Naive thymus-derived CD8-positive, alpha-beta T cell (primary cell): ENCODE measurements around the gene UNC119. TPM values are rescaled to one million over a fixed set of nuclear protein-coding genes. Genes with fewer than 3 reads are reported as not detected.

Experiments
- ATAC-seq, 2 donors: fragments of 150-1000 bp; cut with Tn5 transposase in 1 of 2; sonication (Bioruptor Pico), chemical (Tn5 transposase) in 1 of 2; 1 replicate in 1 of 2; 2 replicates in 1 of 2; pipeline ENCODE4 v1.10.0; 2021; ENCODE audit warnings: mild to moderate bottlenecking in 2 of 2, moderate library complexity in 2 of 2
- POLR2A ChIA-PET: fragments of 350-600 bp; sonication (Branson Sonifier 250); formaldehyde crosslinking; loops from one replicate; lab custom pipeline; 2021; ENCODE audit warnings: antibody characterized with exemption; lab: Charles Lee
- DNase-seq, 10 donors: peaks; one replicate each; pipeline versions ENCODE4 v3.0.0 to v3.0.0-alpha.2; 2020 to 2022
- H3K27ac Mint-ChIP-seq, 10 donors: one replicate each; pipeline ENCODE4 v1.8.0; 2020 to 2022; ENCODE audit warnings: mild to moderate bottlenecking in 10 of 10, mixed read lengths in 10 of 10, moderate library complexity in 4 of 10, inconsistent platforms in 1 of 10
- H3K27me3 Mint-ChIP-seq, 5 donors: one replicate each; pipeline ENCODE4 v1.8.0; 2021 to 2022; ENCODE audit warnings: mixed read lengths in 5 of 5
- H3K36me3 Mint-ChIP-seq, 3 donors: one replicate each; pipeline ENCODE4 v1.8.0; 2020 to 2022; ENCODE audit warnings: mixed read lengths in 3 of 3, mild to moderate bottlenecking in 2 of 3, inconsistent platforms in 1 of 3
- H3K4me1 Mint-ChIP-seq, 4 donors: one replicate each; pipeline ENCODE4 v1.8.0; 2021 to 2022; ENCODE audit warnings: mixed read lengths in 4 of 4
- H3K4me3 Mint-ChIP-seq, 10 donors: one replicate each; pipeline ENCODE4 v1.8.0; 2020 to 2022; ENCODE audit warnings: mild to moderate bottlenecking in 10 of 10, mixed read lengths in 10 of 10, moderate library complexity in 6 of 10, inconsistent platforms in 1 of 10
- H3K9me3 Mint-ChIP-seq, 9 donors: one replicate each; pipeline ENCODE4 v1.8.0; 2020 to 2022; ENCODE audit warnings: mixed read lengths in 9 of 9, mild to moderate bottlenecking in 3 of 9, inconsistent platforms in 1 of 9, moderate library complexity in 1 of 9
- polyA plus RNA-seq, 3 donors: library from polyadenylated mRNA; unstranded; fragments of 300-500 nt; fragmentation: Illumina TruSeq; gene quantifications; one replicate each; pipeline ENCODE4 v1.2.3, GENCODE V29; 2021
- total RNA-seq, 8 experiments: library from RNA in 2 of 8; stranded (reverse) in 2 of 8; gene quantifications; one replicate each; pipeline ENCODE4 v1.2.3 and lab custom pipeline; 2021 to 2026

The UNC119 gene
- total and polyA plus RNA-seq, 5 experiments from 2014 or later = 18.4 to 43.8 (median 27.1) TPM

- ATAC-seq = no peak
- no peaks in the 10 kb centered on the region for H3K4me1 Mint-ChIP-seq
- H3K36me3 Mint-ChIP-seq = no peaks in the 10 kb centered on the region
- POLR2A ChIA-PET = no interaction called here
- H3K9me3 Mint-ChIP-seq = no peaks in the 10 kb centered on the region
- H3K27ac Mint-ChIP-seq = no peak overlapping the region
- H3K4me3 Mint-ChIP-seq = no peak overlapping the region
- H3K27me3 Mint-ChIP-seq = peaks cover 6 to 46% (median 31%) of the 10 kb centered on the region in 5 donors
- DNase-seq = no peak
Measured at GRCh38 chr17:28511858-28512461, 40.5 kb downstream of the UNC119 start.

- no peaks in the 10 kb centered on the region for H3K4me1 Mint-ChIP-seq
- no peak for DNase-seq
Measured at GRCh38 chr17:28509789-28510188, 42.6 kb downstream of the UNC119 start.

GRCh38 chr17:28508211-28508724 lies 44.2 kb downstream of the UNC119 start:
- Mint-ChIP-seq H3K9me3 (no peaks in the 10 kb centered on the region), H3K27ac (peak overlapping the region in 1 of 10 donors; percentile 82), H3K4me3 (no peak overlapping the region), H3K4me1 (no peaks in the 10 kb centered on the region), H3K36me3 (no peaks in the 10 kb centered on the region), H3K27me3 (peaks cover 8 to 53% (median 33%) of the 10 kb centered on the region in 5 donors)
- ATAC-seq (no peak), DNase-seq (no peak)
- POLR2A ChIA-PET = no interaction called here

More at GRCh38 chr17:28509789-28510188, 42.6 kb downstream of the UNC119 start:
- POLR2A ChIA-PET = no interaction called here
- H3K4me3 Mint-ChIP-seq = no peak overlapping the region
- H3K27me3 Mint-ChIP-seq = peaks cover 8 to 57% (median 39%) of the 10 kb centered on the region in 5 donors
- no peak for ATAC-seq
- no peaks in the 10 kb centered on the region for H3K9me3 Mint-ChIP-seq
- peak overlapping the region in 1 of 10 donors; percentile 22 for H3K27ac Mint-ChIP-seq
- no peaks in the 10 kb centered on the region for H3K36me3 Mint-ChIP-seq

- Mint-ChIP-seq H3K27me3 (peaks cover 8 to 50% (median 33%) of the 10 kb centered on the region in 5 donors), H3K36me3 (no peaks in the 10 kb centered on the region), H3K9me3 (no peaks in the 10 kb centered on the region), H3K4me3 (no peak overlapping the region), H3K27ac (no peak overlapping the region), H3K4me1 (no peaks in the 10 kb centered on the region)
- DNase-seq (no peak), ATAC-seq (no peak)
- POLR2A ChIA-PET = no interaction called here
Measured at GRCh38 chr17:28507567-28508203, 44.7 kb downstream of the UNC119 start.

- POLR2A ChIA-PET = no interaction called here
- no peak overlapping the region for H3K27ac Mint-ChIP-seq
- no peaks in the 10 kb centered on the region for H3K36me3 Mint-ChIP-seq
- H3K27me3 Mint-ChIP-seq = peaks cover 8 to 46% (median 33%) of the 10 kb centered on the region in 5 donors
- no peaks in the 10 kb centered on the region for H3K9me3 Mint-ChIP-seq
- ATAC-seq = no peak
- H3K4me1 Mint-ChIP-seq = no peaks in the 10 kb centered on the region
- H3K4me3 Mint-ChIP-seq = no peak overlapping the region
- no peak for DNase-seq
Measured at GRCh38 chr17:28506763-28507487, 45.5 kb downstream of the UNC119 start.

GRCh38 chr17:28505986-28506665 lies 46.3 kb downstream of the UNC119 start, which contains the start of gene FOXN1:
FOXN1 (plus strand) TSS chr17:28506348; CDS start chr17:28523970, 17,622 bp downstream.
- Mint-ChIP-seq H3K4me3 (no peak within 1 kb of the TSS), H3K27me3 (peaks cover 8 to 43% (median 33%) of the 10 kb centered on the region in 5 donors), H3K9me3 (no peaks in the 10 kb centered on the region), H3K27ac (no peak within 1 kb of the TSS), H3K4me1 (no peaks in the 10 kb centered on the region), H3K36me3 (no peaks in the 10 kb centered on the region)
- POLR2A ChIA-PET = no interaction called here
- DNase-seq (no peak), ATAC-seq (no peak)

GRCh38 chr17:28503420-28503819 lies 49.0 kb downstream of the UNC119 start:
- H3K4me3 Mint-ChIP-seq = no peak overlapping the region
- no peak for ATAC-seq
- peaks cover 4 to 20% (median 13%) of the 10 kb centered on the region in 5 donors for H3K27me3 Mint-ChIP-seq
- H3K27ac Mint-ChIP-seq = no peak overlapping the region
- no peak for DNase-seq
- H3K36me3 Mint-ChIP-seq = no peaks in the 10 kb centered on the region
- H3K4me1 Mint-ChIP-seq = no peaks in the 10 kb centered on the region
- POLR2A ChIA-PET = interaction anchor here (0.7 kb wide), 1 partner anchor 41 kb away, joined by 3 read pairs; no protein-coding TSS in a partner anchor
- no peaks in the 10 kb centered on the region for H3K9me3 Mint-ChIP-seq

GRCh38 chr17:28501421-28502284 lies 50.8 kb downstream of the UNC119 start:
- POLR2A ChIA-PET = no interaction called here
- ATAC-seq (no peak), DNase-seq (no peak)
- no peaks in the 10 kb centered on the region for H3K36me3 Mint-ChIP-seq
- H3K27me3 Mint-ChIP-seq = peaks cover 2 to 14% (median 8%) of the 10 kb centered on the region in 5 donors
- H3K9me3 Mint-ChIP-seq = no peaks in the 10 kb centered on the region
- H3K4me3 Mint-ChIP-seq = no peak overlapping the region
- no peaks in the 10 kb centered on the region for H3K4me1 Mint-ChIP-seq
- peak overlapping the region in 1 of 10 donors; percentile 37 for H3K27ac Mint-ChIP-seq

GRCh38 chr17:28500712-28501379 lies 51.6 kb downstream of the UNC119 start:
- POLR2A ChIA-PET = no interaction called here
- H3K36me3 Mint-ChIP-seq = no peaks in the 10 kb centered on the region
- H3K27me3 Mint-ChIP-seq = peaks cover 2 to 14% (median 8%) of the 10 kb centered on the region in 5 donors
- ATAC-seq (no peak), DNase-seq (no peak)
- no peaks in the 10 kb centered on the region for H3K4me1 Mint-ChIP-seq
- no peak overlapping the region for H3K27ac Mint-ChIP-seq
- H3K9me3 Mint-ChIP-seq = no peaks in the 10 kb centered on the region
- H3K4me3 Mint-ChIP-seq = no peak overlapping the region

GRCh38 chr17:28499684-28500357 lies 52.6 kb downstream of the UNC119 start:
- Mint-ChIP-seq H3K36me3 (no peaks in the 10 kb centered on the region), H3K4me3 (no peak overlapping the region), H3K27me3 (peaks cover 0 to 4% (median under 1%) of the 10 kb centered on the region in 5 donors), H3K9me3 (no peaks in the 10 kb centered on the region), H3K4me1 (no peaks in the 10 kb centered on the region), H3K27ac (peak overlapping the region in 1 of 10 donors; percentile 19)
- no peak for ATAC-seq
- POLR2A ChIA-PET = no interaction called here
- peak in 1 of 10 donors; percentile 14 for DNase-seq

- POLR2A ChIA-PET = no interaction called here
- no peaks in the 10 kb centered on the region for H3K36me3 Mint-ChIP-seq
- DNase-seq (no peak), ATAC-seq (no peak)
- H3K27ac Mint-ChIP-seq = no peak overlapping the region
- no peaks in the 10 kb centered on the region for H3K27me3 Mint-ChIP-seq
- H3K9me3 Mint-ChIP-seq = no peaks in the 10 kb centered on the region
- no peak overlapping the region for H3K4me3 Mint-ChIP-seq
- no peaks in the 10 kb centered on the region for H3K4me1 Mint-ChIP-seq
Measured at GRCh38 chr17:28499364-28499664, 53.1 kb downstream of the UNC119 start.
